Loucy (cell line): ENCODE results near the gene EVX2.

Experiments
- EZH2phosphoT487 ChIP-seq: fragments of 200-600 bp; IDR thresholded peaks from 2 replicates; pipeline ENCODE4 v1.6.1; 2018; ENCODE audit warnings: antibody characterized with exemption, mild to moderate bottlenecking, moderate library complexity, borderline replicate concordance
- TF ChIP-seq, protein P1 (sequence below): fragments of 200-600 bp; sonication (generic); conservative IDR thresholded peaks from 2 replicates; pipeline ENCODE4 v1.5.1; 2014; ENCODE audit warnings: mild to moderate bottlenecking, antibody characterized with exemption, low read length

DNA sequence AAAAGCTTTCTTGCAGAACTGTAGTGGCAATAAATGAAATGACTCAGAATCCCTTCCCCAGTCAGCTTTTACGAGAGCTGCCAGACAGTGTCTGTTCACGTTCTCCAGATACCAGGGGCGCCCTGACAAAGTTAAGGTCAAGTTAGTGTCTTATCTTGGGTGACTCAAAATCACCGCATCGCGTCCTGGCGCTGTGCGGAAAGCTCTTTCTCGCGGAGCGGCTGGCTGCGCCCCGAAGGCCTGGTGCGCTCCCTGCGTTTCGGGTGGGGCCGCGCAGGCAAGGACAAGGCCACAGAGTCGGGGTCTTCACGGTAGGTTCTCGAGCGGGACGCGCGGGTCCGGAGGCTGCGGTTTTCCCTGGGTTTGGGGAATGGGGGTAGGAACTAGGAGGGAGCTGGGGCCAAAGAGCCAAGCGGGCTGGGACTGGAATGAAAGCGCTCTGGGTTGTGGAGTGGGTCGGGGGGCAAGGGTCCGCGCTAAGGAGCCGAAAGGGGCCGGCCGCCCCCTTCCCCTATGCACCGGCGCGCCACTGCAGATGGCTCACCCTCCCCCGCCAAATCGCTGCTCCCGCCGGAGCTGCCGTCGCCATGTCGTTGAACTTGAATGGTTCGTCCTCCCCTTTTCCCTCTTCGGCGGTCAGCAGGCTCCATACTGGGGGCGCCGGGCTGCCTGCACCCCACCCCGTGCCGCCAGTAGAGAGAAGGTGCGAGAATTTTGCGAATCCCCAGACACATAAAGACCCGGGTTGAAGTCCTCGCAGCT lies 20.7 kb upstream of the EVX2 start:
- TF ChIP-seq, protein P1, sequence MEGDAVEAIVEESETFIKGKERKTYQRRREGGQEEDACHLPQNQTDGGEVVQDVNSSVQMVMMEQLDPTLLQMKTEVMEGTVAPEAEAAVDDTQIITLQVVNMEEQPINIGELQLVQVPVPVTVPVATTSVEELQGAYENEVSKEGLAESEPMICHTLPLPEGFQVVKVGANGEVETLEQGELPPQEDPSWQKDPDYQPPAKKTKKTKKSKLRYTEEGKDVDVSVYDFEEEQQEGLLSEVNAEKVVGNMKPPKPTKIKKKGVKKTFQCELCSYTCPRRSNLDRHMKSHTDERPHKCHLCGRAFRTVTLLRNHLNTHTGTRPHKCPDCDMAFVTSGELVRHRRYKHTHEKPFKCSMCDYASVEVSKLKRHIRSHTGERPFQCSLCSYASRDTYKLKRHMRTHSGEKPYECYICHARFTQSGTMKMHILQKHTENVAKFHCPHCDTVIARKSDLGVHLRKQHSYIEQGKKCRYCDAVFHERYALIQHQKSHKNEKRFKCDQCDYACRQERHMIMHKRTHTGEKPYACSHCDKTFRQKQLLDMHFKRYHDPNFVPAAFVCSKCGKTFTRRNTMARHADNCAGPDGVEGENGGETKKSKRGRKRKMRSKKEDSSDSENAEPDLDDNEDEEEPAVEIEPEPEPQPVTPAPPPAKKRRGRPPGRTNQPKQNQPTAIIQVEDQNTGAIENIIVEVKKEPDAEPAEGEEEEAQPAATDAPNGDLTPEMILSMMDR, result no peak
- TF ChIP-seq EZH2phosphoT487, result no peak
